HFF-Myc (cell line): ENCODE measurements around the gene SERPINA12.

Experiments
- DNase-seq: peaks from one replicate; pipeline ENCODE4 v3.0.0-alpha.2; 2011; ENCODE audit warnings: low read depth; ENCODE audit errors: extremely low read depth
- H3K4me3 ChIP-seq: replicated peaks from 2 replicates; pipeline ENCODE4 v1.5.1; 2011; ENCODE audit warnings: low read depth, mild to moderate bottlenecking, control low read depth, low read length
- TF ChIP-seq, protein P1 (sequence below): IDR thresholded peaks from 2 replicates; pipeline ENCODE4 v1.5.1; 2012; ENCODE audit warnings: mild to moderate bottlenecking, low read depth, low read length, control low read depth; ENCODE audit errors: missing control alignments

SERPINA12 gene

DNA sequence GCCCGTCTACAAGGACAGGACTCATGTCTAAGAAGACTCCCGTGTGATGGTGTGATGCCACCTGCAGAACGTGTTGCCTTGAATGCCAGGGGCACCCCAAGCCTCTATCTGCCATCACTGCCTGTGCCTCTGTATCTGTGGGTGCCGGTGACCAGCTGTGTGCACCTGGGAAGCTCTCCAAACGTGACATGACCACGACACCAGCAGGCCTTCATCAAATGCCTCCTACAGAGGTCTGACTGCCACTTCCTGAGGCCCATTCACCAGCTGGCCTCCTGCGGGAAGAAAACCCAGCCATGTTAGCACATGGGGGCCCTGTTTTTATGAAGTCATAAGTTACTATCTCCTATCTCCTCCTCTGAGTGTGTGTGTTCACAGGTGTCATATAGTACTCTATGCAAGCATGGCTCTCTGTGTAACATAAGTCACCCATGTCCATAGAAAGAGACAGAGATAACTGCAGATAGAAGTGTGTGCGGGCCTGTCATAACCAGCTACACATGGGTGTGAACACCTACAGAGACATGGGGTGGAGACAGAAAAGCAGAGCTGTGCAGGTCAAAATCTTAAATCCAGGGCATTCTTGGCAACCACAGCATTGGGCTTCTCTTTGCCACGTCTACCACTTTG, 33.7 kb upstream of the SERPINA12 start:
- H3K4me3 ChIP-seq = no peak overlapping the region
- DNase-seq = no peak
- TF ChIP-seq, protein P1, sequence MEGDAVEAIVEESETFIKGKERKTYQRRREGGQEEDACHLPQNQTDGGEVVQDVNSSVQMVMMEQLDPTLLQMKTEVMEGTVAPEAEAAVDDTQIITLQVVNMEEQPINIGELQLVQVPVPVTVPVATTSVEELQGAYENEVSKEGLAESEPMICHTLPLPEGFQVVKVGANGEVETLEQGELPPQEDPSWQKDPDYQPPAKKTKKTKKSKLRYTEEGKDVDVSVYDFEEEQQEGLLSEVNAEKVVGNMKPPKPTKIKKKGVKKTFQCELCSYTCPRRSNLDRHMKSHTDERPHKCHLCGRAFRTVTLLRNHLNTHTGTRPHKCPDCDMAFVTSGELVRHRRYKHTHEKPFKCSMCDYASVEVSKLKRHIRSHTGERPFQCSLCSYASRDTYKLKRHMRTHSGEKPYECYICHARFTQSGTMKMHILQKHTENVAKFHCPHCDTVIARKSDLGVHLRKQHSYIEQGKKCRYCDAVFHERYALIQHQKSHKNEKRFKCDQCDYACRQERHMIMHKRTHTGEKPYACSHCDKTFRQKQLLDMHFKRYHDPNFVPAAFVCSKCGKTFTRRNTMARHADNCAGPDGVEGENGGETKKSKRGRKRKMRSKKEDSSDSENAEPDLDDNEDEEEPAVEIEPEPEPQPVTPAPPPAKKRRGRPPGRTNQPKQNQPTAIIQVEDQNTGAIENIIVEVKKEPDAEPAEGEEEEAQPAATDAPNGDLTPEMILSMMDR = no peak

DNA sequence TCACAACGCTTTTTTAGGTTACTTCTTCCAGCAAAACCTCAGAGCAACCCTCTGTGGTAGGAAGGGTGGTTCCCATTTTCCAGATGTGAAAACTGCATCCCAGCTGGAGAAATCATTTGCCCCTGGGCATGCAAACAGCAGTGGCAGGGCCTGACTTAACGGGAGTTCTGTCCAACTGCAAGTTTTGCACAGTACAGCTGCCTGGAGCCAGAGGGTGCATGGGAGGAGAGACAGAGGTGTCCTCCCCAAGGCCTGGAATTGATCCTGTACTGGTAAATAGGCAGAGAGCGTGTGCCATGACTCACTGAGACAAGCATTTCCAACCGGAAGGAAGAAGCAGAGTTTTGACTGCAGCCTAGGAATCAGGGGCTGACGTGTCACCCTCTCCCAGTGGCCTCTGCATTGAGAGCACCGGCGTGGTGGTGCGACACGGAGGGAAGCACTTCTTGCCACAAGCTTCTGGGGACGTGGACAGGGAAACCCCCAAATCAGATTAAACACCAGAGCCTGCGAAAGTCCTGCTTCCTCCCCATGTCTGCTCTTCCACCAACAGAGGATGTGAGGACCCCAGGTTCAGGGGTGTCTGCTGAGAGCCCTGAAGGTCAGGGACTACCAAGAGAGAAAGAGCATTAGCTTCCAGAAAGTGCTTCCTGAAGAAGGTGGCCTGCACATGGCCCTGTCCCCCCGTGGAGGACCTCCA, 33.0 kb upstream of the SERPINA12 start:
- peak; percentile 5 for DNase-seq
- TF ChIP-seq, protein P1 = no peak
- H3K4me3 ChIP-seq = no peak overlapping the region

DNA sequence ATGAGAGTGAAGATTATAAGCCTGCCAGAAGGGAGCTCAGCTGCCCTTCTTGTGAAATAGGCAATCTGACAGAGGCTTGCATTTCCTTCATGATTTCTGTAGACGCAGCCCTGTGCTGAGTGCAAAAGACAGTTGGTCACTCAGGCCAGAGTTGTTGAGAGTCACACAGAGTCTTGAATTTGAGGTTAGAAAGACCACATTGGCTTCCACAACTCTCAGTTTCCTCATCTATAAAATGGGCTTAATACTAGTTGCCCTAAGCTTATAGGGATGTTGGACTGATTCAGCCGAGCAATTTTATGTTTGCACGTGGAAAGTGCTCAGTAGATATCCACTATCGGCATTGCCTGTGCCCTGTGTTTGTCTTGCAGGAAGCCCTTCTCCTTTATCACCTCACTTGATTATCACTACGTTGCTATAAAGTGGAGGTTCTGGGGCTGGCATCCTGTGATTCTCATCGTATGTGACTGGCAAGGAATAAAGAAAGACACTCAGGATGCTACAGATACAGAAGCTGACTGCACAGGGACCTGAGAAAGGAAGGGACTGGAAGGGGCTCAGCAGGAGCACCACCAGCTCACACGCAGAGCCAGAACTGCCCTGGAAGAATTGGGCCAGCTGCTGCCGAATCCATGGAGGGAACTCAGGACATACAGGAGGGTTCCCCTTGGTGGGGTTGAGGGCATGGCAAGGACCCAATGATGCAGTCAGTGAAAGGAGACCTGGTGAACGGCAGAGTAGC, 32.1 kb upstream of the SERPINA12 start:
- TF ChIP-seq, protein P1 = no peak
- no peak for DNase-seq
- no peak overlapping the region for H3K4me3 ChIP-seq

DNA sequence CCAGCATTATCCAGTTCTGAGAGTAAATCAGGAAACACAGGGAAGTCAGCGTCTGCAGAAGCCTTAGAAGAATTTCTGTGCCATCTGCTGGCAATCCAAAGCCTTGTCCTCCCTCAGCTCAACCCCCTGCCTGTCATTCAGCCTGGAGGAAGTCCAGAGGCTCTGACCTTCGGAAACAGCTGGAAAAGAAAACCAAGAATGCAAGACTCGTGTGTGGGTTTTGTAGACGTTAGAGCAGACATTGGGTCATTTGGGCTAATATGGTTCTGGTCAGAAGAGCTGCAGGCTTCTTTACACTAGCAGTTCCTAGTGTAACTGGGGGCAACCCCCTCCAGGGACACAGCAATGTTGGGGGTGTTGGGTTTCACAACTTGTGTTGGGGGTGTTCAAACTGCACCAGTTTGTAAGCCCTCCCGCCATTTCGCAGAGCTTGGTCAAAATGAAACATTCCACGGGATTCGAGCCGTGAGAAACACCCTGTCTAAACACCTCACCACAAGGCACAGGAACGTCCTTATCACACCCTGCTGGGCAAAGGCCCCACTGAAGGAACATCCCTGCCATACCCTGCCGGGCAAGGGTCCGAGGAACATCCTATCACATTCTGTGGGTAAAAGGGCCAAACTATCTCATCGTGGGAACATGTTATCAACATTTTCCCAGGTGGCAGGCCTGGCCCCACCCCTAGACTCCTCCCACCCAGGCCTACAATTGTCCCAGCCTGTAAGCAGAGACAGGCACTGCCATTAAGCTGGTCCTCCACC, 30.9 kb upstream of the SERPINA12 start:
- no peak overlapping the region for H3K4me3 ChIP-seq
- peak; percentile 1 for DNase-seq
- TF ChIP-seq, protein P1 = no peak

DNA sequence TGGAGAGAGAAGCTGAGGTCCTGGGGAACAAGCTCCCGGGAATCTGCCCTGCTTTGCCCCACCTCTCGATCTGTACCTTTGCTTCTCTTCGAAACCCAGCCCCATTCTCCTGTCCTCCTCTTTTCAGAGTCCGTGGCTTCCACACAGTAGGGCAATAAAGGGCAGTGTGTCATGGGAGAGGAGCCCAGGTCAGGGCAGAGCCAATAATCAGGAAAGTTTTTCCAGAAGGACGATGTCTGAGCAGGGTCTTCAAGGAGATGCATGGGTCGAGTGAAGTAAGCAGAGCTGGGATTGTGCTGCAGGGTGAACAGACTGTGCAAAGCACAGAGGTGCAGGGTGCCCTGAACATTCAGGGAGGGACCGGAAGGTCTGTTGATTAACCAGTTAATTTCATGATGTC, 29.9 kb upstream of the SERPINA12 start:
- TF ChIP-seq, protein P1 = no peak
- DNase-seq = no peak
- H3K4me3 ChIP-seq = no peak overlapping the region

DNA sequence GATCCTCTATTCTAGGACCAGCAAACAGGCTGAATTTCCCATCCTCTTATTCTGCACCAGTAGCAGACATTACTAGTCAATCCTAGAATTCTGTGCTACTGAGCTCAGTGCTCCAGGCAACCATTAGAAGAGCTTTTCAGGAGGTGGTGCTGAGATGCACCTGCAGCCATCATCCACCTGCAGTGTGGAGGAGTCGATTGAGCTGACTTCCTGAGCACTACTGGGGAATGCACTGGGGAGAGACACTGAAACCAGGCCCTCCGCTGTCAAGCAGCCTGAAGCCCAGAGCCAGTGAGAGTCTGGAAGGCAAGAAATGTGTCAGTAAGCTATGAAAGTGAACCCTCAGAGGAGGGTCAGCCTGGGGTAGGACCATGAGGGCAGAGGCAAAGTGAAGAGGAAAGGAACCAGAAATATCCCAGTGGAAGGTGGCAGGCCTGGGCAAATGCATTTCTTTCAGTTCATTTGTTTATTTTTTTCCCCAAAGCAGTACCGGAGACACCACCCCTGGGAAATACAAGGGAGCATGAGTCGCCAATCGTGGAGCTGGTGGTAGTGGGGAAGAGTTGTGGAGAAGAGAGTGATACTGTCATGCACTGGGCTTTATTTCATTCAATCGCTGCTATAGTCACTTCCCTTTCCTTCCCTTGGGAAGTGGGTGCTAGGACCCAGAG, 28.9 kb upstream of the SERPINA12 start:
- TF ChIP-seq, protein P1 = no peak
- DNase-seq = no peak
- no peak overlapping the region for H3K4me3 ChIP-seq
